Measurements from ENCODE around the gene CREB3L4.
"Not testable (repeated sequence)": the region's sequence is repeated elsewhere in the genome, so short reads cannot be mapped to it uniquely, and the experiment has no call there.

The CREB3L4 gene

GRCh38 chr1:153987621-153988020 is 19.9 kb downstream of the CREB3L4 start:
- DNase-seq = no peak

DNA sequence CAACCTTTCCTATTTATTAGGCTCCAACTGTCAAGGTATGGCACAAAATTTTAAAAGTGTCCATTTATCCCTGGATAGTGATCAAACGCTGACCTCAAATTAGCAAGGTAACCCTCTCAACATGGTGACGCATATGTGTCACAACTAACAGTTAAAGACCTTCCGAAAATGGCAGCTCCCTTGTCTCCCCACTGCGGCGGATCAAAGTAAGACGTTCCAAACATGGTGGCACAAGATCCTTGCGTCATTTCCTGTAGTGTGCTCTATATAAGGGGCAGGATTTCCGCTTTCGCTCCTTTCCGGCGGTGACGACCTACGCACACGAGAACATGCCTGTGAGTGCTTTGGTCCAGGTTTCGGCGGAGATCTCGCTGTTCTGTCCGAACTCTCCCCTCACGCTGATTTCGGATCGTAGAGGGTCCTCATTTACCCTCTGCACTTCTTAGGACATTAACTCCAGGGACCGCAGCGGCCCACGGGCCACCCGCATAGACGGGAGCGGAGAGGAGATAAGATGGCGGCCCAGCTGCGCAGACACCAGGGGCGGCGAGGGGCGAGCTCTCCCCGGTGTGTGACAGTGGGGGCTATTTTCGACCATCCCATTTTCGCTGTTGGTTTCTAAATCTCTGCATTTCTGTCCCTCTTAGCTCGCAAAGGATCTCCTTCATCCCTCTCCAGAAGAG is 22.9 kb downstream of the CREB3L4 start, which contains the start of gene RPS27:
Gene RPS27, plus strand, starts transcription at position 295 of the 683 bp plus-strand sequence. Its CDS starts 35 bp downstream, at position 330.
- DNase-seq = peak; percentile 98

DNA sequence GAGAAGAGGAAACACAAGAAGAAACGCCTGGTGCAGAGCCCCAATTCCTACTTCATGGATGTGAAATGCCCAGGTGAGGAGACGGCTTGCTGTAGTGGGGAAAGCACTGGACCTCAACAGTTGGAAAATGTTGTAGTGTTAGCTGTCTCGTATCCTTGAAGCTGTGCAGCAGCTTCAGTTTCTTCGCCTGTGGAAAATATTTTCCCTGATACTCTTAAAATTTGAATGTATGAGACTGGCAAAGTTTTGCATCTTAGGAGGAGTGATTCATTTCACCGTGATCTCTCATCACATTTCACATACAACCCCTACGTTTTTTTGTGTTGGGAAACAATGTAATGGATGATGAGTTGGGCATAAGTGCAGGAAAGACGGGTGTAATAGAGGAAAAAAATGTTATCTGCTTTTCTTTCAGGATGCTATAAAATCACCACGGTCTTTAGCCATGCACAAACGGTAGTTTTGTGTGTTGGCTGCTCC is 23.5 kb downstream of the CREB3L4 start:
- no peak for DNase-seq

DNA sequence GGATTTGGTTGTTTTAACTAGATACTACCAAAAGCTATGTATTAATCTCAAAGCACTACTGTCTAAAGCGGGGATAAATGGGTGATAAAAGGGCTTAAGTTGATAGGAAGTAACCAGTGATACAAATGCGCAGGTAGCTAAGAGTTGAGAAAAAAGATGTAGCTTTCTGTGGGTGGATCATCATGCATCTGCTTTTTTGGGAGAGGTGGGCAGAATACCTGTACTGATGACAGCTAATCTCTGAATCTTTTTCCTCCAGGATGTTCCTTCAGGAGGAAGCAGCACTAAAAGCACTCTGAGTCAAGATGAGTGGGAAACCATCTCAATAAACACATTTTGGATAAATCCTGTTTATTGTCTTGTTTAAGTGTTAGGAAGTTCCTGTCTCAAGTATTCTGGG is 24.1 kb downstream of the CREB3L4 start:
- DNase-seq = no peak

DNA sequence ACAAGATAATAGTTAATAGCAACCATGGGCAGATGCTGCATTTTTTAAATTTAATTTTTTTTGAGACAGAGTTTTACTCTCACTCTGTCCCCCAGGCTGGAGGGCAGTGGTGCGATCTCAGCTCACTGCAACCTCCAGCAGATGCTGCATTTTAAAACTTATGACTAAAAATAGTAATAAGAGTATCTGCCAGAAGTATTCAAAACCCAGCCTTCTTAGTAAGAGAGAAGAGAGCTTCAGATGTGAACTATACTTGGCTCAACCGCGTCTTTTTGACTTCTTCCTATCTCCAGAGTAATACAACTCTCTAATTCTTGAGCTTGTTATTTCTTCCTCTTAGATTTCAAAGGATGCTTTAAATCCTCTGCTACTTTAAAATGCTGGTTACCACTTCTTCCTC is 27.5 kb downstream of the CREB3L4 start:
- DNase-seq = no peak

DNA sequence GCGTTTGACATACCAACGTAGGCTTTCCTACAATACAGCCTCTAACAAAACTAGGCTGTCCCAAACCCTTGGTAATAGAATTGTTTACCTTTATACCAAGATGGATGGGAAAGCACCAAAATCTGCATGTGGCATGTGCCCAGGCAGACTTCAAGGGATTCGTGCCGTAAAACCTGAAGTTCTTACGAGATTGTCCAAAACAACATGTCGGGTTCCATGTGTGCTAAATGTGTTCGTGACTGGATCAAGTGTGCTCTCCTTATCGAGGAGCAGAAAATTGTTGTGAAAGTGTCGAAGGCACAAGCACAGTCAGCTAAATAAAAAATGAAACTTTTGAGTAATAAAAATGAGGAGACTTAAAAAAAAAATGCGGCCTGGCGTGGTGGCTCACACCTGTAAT is 27.9 kb downstream of the CREB3L4 start:
- no peak for DNase-seq

- not testable (repeated sequence) for DNase-seq
Observed at GRCh38 chr1:153996882-153997281, 29.2 kb downstream of the CREB3L4 start.

DNA sequence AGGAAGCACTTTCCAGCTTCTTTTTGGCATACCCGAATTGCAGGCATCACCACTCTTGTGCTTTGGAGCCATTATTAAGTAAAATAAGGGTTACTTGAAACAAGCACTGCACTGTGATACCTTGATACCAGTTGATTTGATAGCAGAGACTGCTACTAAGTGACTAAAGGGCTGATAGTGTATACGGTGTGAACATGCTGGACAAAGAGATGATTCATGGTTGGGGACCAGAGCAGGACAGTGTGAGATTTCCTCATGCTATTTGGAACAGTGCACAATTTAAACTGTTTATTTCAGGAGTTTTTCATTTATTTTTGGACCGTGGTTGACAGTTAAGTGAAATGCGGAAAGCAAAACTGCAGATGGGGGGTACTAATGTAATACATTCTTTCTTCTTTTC is 32.7 kb downstream of the CREB3L4 start:
- DNase-seq = no peak

- DNase-seq = no peak
Observed at GRCh38 chr1:154006136-154006535, 38.4 kb downstream of the CREB3L4 start.

- DNase-seq = no peak
Observed at GRCh38 chr1:154012129-154012528, 44.4 kb downstream of the CREB3L4 start.

DNA sequence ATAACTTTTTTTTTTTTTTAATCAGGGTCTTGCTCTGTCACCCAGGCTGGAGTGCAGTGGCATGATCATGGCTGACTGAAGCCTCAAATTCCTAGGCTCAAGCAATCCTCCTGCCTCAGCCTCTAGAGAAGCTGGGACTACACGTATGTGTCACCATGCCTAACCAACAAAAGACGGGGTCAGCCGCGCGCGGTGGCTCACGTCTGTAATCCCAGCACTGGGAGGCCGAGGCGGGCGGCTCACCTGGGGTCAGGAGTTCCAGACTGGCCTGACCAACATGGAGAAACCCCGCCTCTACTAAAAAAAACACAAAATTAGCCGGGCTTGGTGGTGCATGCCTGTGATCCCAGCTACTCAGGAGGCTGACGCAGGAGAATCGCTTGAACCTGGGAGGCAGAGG is 44.8 kb downstream of the CREB3L4 start:
- DNase-seq = not testable (repeated sequence)

- DNase-seq = no peak
Observed at GRCh38 chr1:154014154-154014907, 46.6 kb downstream of the CREB3L4 start.

DNA sequence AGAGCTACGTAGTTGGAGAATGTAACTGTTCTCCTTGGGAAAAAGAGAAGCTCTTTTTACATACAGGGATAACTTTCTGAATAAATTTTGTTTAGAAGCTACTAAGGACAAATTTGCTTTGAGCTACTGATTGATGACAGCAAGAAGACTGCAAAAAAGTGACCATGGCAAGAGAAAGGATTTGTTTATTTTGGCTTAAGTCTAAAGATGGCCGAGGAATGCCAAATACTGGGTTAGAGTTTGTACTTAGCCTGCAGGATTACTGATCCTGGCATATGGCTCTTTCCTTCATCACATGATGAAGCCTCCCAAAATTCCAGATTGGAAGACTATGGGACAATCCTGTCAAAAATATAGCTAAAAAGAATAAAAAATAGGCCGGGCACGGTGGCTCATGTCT is 51.6 kb downstream of the CREB3L4 start:
- DNase-seq = no peak

DNA sequence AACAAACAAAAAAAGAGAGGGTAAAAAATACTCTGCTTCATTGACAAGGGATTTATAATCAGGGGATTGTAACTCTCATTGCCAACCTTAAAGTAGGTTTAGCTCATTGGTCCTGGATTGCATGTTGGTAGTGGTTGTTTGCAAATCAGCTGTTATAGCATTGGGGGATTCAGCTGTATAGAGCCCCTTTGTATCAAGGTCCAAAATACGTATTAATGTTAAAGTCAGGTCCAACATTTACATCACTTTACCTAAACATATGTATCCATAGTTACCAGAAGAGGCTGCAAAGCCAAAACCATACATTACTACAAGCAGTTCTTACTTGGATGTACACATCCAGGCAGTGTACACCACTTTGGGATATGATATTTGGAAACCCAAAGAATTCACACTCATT is 52.2 kb downstream of the CREB3L4 start:
- DNase-seq = no peak

Data from NCI-H1436 (cell line).